GM23338 (cell line): ENCODE results near the gene RPH3AL. TPM values are rescaled to one million over a fixed set of nuclear protein-coding genes. Genes with fewer than 3 reads are reported as not detected.

ENCODE experiments used
- ATAC-seq: fragments of 200-7000 bp; cut with Tn5 transposase; 3 replicates; pipeline ENCODE4 v1.9.1; 2020
- DNase-seq: peaks from one replicate; pipeline ENCODE4 v3.0.0-alpha.2; 2015; ENCODE audit warnings: low spot score
- H2AFZ ChIP-seq: fragments of 200-600 bp; sonication (generic); 2 replicates; pipeline ENCODE4 v1.8.0; 2016; ENCODE audit warnings: antibody characterized with exemption, mild to moderate bottlenecking, moderate library complexity
- H3F3A ChIP-seq: fragments of 200-600 bp; sonication (generic); replicated peaks from 2 replicates; pipeline ENCODE4 v1.8.0; 2017; ENCODE audit warnings: antibody characterized with exemption, mixed run types, low read depth
- H3K27ac ChIP-seq: fragments of 200-600 bp; sonication (generic); 2 replicates; pipeline ENCODE4 v1.6.1; 2016; ENCODE audit warnings: low read depth
- H3K27me3 ChIP-seq: fragments of 200-600 bp; sonication (generic); 2 replicates; pipeline ENCODE4 v1.8.0; 2016; ENCODE audit warnings: mild to moderate bottlenecking, mixed run types, moderate library complexity; ENCODE audit not compliant: insufficient read depth
- H3K36me3 ChIP-seq: fragments of 200-600 bp; sonication (generic); 2 replicates; pipeline ENCODE4 v1.8.0; 2016; ENCODE audit warnings: mild to moderate bottlenecking; ENCODE audit not compliant: insufficient read depth
- H3K4me1 ChIP-seq: fragments of 200-600 bp; sonication (generic); 2 replicates; pipeline ENCODE4 v1.8.0; 2016; ENCODE audit warnings: mild to moderate bottlenecking, moderate library complexity; ENCODE audit not compliant: insufficient read depth
- H3K4me2 ChIP-seq: fragments of 200-600 bp; sonication (generic); 2 replicates; pipeline ENCODE4 v1.7.1; 2017; ENCODE audit warnings: mixed run types
- H3K4me3 ChIP-seq: fragments of 200-600 bp; sonication (generic); 2 replicates; pipeline ENCODE4 v1.6.1; 2016; ENCODE audit warnings: mixed run types
- H3K79me2 ChIP-seq: fragments of 200-600 bp; sonication (generic); replicated peaks from 2 replicates; pipeline ENCODE4 v1.8.0; 2017; ENCODE audit warnings: mild to moderate bottlenecking; ENCODE audit not compliant: insufficient read depth
- H3K9me2 ChIP-seq: fragments of 200-600 bp; sonication (generic); 2 replicates; pipeline ENCODE4 v1.8.0; 2017; ENCODE audit not compliant: insufficient read depth
- H4K20me1 ChIP-seq: fragments of 200-600 bp; sonication (generic); replicated peaks from 2 replicates; pipeline ENCODE4 v1.8.0; 2017; ENCODE audit warnings: mild to moderate bottlenecking; ENCODE audit not compliant: insufficient read depth
- H3K27ac Mint-ChIP-seq: 2 replicates; pipeline ENCODE4 v1.8.0; 2020; ENCODE audit warnings: inconsistent platforms, mild to moderate bottlenecking, moderate library complexity, mixed read lengths
- H3K27me3 Mint-ChIP-seq: 3 replicates; pipeline ENCODE4 v1.8.0; 2022; ENCODE audit warnings: low read depth, mild to moderate bottlenecking, moderate library complexity, mixed read lengths, inconsistent platforms; ENCODE audit not compliant: insufficient read depth, poor library complexity
- H3K36me3 Mint-ChIP-seq: 3 replicates; pipeline ENCODE4 v1.8.0; 2021; ENCODE audit warnings: low read depth, mild to moderate bottlenecking, inconsistent platforms, moderate library complexity, mixed read lengths
- H3K4me1 Mint-ChIP-seq: 3 replicates; pipeline ENCODE4 v1.8.0; 2020; ENCODE audit warnings: mild to moderate bottlenecking, inconsistent platforms, mixed read lengths
- H3K4me3 Mint-ChIP-seq: 3 replicates; pipeline ENCODE4 v1.8.0; 2021; ENCODE audit warnings: moderate library complexity, mild to moderate bottlenecking, inconsistent platforms, mixed read lengths
- H3K9me3 Mint-ChIP-seq: 3 replicates; pipeline ENCODE4 v1.8.0; 2020; ENCODE audit warnings: moderate library complexity, mild to moderate bottlenecking, inconsistent platforms, mixed read lengths
- CREB1 ChIP-seq: fragments of 250-450 bp; sonication (Bioruptor Pico); IDR thresholded peaks from 2 replicates; pipeline ENCODE4 v1.5.0; 2020; ENCODE audit warnings: low read depth, mild to moderate bottlenecking, moderate library complexity
- EZH2 ChIP-seq: fragments of 200-600 bp; sonication (generic); IDR thresholded peaks from one replicate; pipeline ENCODE4 v1.8.0; 2017; ENCODE audit warnings: antibody characterized with exemption, mild to moderate bottlenecking, low read depth; ENCODE audit not compliant: unreplicated experiment
- EZH2phosphoT487 ChIP-seq: fragments of 200-600 bp; sonication (generic); IDR thresholded peaks from one replicate; pipeline ENCODE4 v1.8.1; 2018; ENCODE audit warnings: antibody characterized with exemption; ENCODE audit not compliant: unreplicated experiment
- JUNB ChIP-seq: IDR thresholded peaks from one replicate; pipeline ENCODE4 v1.6.1; 2016; ENCODE audit warnings: antibody characterized with exemption; ENCODE audit not compliant: unreplicated experiment
- NANOG ChIP-seq: IDR thresholded peaks from 2 replicates; pipeline ENCODE4 v1.6.1; 2016; ENCODE audit warnings: antibody characterized with exemption, borderline replicate concordance
- POLR2AphosphoS5 ChIP-seq: IDR thresholded peaks from 2 replicates; pipeline ENCODE4 v1.6.1; 2016; ENCODE audit warnings: antibody characterized with exemption, low read depth
- STAT1 ChIP-seq: IDR thresholded peaks from one replicate; pipeline ENCODE4 v1.6.1; 2016; ENCODE audit warnings: antibody characterized with exemption; ENCODE audit not compliant: unreplicated experiment
- ZNF114 ChIP-seq: fragments of 250-450 bp; sonication (Bioruptor Pico); IDR thresholded peaks from 2 replicates; pipeline ENCODE4 v1.5.0; 2020; ENCODE audit warnings: mild to moderate bottlenecking, moderate library complexity
- ZNF331 ChIP-seq: fragments of 250-450 bp; sonication (Bioruptor Pico); IDR thresholded peaks from 2 replicates; pipeline ENCODE4 v1.5.0; 2020; ENCODE audit warnings: low read depth, mild to moderate bottlenecking, moderate library complexity
- polyA plus RNA-seq: library from polyadenylated mRNA; unstranded; fragments of >200 nt; fragmentation: Nextera tagmentation; extraction: Ambion mirVana; gene quantifications from 2 replicates; pipeline ENCODE4 v1.2.1, GENCODE V29; 2016
- total RNA-seq: library from RNA; depleted of rRNA; stranded (reverse); fragments of >200 nt; shearing (Covaris generic); gene quantifications from 2 replicates; pipeline ENCODE4 v1.2.3, GENCODE V29; 2014
- TF ChIP-seq, protein P1 (sequence below), 2 experiments: fragments of 200-600 bp in 1 of 2; sonication (generic) in 1 of 2; conservative IDR thresholded peaks; 2 replicates each; pipeline versions ENCODE4 v1.5.1 to v1.6.1; 2016 to 2017; ENCODE audit warnings: antibody characterized with exemption in 2 of 2, low read depth in 2 of 2, mild to moderate bottlenecking in 2 of 2, moderate library complexity in 1 of 2
- TF ChIP-seq, protein P2 (sequence below): IDR thresholded peaks from 2 replicates; pipeline ENCODE4 v1.6.1; 2016; ENCODE audit warnings: antibody characterized with exemption
- TF ChIP-seq, protein P3 (sequence below): IDR thresholded peaks from one replicate; pipeline ENCODE4 v1.6.1; 2018; ENCODE audit warnings: antibody characterized with exemption; ENCODE audit not compliant: unreplicated experiment
- TF ChIP-seq, protein P4 (sequence below): fragments of 250-450 bp; sonication (Bioruptor Pico); IDR thresholded peaks from 2 replicates; pipeline ENCODE4 v1.5.0; 2020; ENCODE audit warnings: mild to moderate bottlenecking, moderate library complexity

The RPH3AL gene
- total and polyA plus RNA-seq, 2 experiments from 2014 or later = 2.7 to 6.3 TPM

DNA sequence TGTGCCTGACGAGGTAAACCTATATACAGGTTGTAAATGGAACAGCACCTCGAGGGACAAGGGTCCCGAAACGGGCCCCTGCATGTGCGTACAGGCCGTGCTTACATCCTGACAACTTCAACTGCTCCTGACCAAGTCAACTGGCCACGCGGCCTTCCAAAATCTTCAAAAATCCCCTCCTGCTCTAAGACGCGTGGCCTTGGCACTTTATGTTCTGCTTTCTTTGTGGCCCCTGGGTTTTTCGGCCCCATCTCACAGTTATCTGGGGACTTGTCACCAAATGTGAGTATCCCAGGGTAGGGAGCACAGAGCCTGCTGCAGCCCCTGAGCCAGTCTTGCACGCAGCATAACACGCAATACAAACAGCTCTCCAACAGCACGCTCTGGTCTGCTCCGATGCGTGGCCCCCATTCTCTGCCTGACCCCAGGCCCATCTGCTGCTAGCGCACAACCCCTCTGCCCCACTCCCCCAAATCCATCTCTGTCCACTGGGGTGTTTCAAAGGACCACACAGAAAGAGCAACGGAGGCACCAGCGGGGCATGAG is 659 bp downstream of the RPH3AL start:
- Mint-ChIP-seq H3K4me1 (peaks cover 23% of the 10 kb centered on the region), H3K27me3 (peaks cover 10% of the 10 kb centered on the region), H3K9me3 (peaks cover 21% of the 10 kb centered on the region), H3K36me3 (peaks cover 16% of the 10 kb centered on the region), H3K27ac (peak overlapping the region; percentile 73; the same call in 1 of the 2 replicates), H3K4me3 (no peak overlapping the region)
- Histone ChIP-seq H3K9me2 (no peaks in the 10 kb centered on the region), H3K4me1 (no peaks in the 10 kb centered on the region; the same call in 1 of the 2 replicates), H3K4me3 (no peak overlapping the region), H3K36me3 (no peaks in the 10 kb centered on the region), H3F3A (0 out of 2 replicates have a peak, but pooled peaks cover 4% of the 10 kb centered on the region), H4K20me1 (no peaks in the 10 kb centered on the region), H3K27ac (no peak overlapping the region), H3K79me2 (no peaks in the 10 kb centered on the region), H3K4me2 (no peak overlapping the region), H2AFZ (peak overlapping the region; percentile 74; the same call in 1 of the 2 replicates), H3K27me3 (no peaks in the 10 kb centered on the region)
- ATAC-seq = peak; percentile 28; the same call in 2 of the 3 replicates
- TF ChIP-seq, protein P1, sequence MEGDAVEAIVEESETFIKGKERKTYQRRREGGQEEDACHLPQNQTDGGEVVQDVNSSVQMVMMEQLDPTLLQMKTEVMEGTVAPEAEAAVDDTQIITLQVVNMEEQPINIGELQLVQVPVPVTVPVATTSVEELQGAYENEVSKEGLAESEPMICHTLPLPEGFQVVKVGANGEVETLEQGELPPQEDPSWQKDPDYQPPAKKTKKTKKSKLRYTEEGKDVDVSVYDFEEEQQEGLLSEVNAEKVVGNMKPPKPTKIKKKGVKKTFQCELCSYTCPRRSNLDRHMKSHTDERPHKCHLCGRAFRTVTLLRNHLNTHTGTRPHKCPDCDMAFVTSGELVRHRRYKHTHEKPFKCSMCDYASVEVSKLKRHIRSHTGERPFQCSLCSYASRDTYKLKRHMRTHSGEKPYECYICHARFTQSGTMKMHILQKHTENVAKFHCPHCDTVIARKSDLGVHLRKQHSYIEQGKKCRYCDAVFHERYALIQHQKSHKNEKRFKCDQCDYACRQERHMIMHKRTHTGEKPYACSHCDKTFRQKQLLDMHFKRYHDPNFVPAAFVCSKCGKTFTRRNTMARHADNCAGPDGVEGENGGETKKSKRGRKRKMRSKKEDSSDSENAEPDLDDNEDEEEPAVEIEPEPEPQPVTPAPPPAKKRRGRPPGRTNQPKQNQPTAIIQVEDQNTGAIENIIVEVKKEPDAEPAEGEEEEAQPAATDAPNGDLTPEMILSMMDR (conservative IDR thresholded peaks at IDR 0.05; ENCODE audit: low read depth in 2 of 2) = no peak
- TF ChIP-seq, protein P2, sequence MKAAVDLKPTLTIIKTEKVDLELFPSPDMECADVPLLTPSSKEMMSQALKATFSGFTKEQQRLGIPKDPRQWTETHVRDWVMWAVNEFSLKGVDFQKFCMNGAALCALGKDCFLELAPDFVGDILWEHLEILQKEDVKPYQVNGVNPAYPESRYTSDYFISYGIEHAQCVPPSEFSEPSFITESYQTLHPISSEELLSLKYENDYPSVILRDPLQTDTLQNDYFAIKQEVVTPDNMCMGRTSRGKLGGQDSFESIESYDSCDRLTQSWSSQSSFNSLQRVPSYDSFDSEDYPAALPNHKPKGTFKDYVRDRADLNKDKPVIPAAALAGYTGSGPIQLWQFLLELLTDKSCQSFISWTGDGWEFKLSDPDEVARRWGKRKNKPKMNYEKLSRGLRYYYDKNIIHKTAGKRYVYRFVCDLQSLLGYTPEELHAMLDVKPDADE = no peak
- TF ChIP-seq ZNF331 (CRISPR knock-in tag) (no peak), STAT1 (no peak), EZH2 (no peak), ZNF114 (no peak), EZH2phosphoT487 (no peak), CREB1 (CRISPR knock-in tag) (no peak), POLR2AphosphoS5 (no peak), NANOG (no peak), JUNB (no peak)
- TF ChIP-seq, protein P3, sequence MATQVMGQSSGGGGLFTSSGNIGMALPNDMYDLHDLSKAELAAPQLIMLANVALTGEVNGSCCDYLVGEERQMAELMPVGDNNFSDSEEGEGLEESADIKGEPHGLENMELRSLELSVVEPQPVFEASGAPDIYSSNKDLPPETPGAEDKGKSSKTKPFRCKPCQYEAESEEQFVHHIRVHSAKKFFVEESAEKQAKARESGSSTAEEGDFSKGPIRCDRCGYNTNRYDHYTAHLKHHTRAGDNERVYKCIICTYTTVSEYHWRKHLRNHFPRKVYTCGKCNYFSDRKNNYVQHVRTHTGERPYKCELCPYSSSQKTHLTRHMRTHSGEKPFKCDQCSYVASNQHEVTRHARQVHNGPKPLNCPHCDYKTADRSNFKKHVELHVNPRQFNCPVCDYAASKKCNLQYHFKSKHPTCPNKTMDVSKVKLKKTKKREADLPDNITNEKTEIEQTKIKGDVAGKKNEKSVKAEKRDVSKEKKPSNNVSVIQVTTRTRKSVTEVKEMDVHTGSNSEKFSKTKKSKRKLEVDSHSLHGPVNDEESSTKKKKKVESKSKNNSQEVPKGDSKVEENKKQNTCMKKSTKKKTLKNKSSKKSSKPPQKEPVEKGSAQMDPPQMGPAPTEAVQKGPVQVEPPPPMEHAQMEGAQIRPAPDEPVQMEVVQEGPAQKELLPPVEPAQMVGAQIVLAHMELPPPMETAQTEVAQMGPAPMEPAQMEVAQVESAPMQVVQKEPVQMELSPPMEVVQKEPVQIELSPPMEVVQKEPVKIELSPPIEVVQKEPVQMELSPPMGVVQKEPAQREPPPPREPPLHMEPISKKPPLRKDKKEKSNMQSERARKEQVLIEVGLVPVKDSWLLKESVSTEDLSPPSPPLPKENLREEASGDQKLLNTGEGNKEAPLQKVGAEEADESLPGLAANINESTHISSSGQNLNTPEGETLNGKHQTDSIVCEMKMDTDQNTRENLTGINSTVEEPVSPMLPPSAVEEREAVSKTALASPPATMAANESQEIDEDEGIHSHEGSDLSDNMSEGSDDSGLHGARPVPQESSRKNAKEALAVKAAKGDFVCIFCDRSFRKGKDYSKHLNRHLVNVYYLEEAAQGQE = no peak
- TF ChIP-seq, protein P4, sequence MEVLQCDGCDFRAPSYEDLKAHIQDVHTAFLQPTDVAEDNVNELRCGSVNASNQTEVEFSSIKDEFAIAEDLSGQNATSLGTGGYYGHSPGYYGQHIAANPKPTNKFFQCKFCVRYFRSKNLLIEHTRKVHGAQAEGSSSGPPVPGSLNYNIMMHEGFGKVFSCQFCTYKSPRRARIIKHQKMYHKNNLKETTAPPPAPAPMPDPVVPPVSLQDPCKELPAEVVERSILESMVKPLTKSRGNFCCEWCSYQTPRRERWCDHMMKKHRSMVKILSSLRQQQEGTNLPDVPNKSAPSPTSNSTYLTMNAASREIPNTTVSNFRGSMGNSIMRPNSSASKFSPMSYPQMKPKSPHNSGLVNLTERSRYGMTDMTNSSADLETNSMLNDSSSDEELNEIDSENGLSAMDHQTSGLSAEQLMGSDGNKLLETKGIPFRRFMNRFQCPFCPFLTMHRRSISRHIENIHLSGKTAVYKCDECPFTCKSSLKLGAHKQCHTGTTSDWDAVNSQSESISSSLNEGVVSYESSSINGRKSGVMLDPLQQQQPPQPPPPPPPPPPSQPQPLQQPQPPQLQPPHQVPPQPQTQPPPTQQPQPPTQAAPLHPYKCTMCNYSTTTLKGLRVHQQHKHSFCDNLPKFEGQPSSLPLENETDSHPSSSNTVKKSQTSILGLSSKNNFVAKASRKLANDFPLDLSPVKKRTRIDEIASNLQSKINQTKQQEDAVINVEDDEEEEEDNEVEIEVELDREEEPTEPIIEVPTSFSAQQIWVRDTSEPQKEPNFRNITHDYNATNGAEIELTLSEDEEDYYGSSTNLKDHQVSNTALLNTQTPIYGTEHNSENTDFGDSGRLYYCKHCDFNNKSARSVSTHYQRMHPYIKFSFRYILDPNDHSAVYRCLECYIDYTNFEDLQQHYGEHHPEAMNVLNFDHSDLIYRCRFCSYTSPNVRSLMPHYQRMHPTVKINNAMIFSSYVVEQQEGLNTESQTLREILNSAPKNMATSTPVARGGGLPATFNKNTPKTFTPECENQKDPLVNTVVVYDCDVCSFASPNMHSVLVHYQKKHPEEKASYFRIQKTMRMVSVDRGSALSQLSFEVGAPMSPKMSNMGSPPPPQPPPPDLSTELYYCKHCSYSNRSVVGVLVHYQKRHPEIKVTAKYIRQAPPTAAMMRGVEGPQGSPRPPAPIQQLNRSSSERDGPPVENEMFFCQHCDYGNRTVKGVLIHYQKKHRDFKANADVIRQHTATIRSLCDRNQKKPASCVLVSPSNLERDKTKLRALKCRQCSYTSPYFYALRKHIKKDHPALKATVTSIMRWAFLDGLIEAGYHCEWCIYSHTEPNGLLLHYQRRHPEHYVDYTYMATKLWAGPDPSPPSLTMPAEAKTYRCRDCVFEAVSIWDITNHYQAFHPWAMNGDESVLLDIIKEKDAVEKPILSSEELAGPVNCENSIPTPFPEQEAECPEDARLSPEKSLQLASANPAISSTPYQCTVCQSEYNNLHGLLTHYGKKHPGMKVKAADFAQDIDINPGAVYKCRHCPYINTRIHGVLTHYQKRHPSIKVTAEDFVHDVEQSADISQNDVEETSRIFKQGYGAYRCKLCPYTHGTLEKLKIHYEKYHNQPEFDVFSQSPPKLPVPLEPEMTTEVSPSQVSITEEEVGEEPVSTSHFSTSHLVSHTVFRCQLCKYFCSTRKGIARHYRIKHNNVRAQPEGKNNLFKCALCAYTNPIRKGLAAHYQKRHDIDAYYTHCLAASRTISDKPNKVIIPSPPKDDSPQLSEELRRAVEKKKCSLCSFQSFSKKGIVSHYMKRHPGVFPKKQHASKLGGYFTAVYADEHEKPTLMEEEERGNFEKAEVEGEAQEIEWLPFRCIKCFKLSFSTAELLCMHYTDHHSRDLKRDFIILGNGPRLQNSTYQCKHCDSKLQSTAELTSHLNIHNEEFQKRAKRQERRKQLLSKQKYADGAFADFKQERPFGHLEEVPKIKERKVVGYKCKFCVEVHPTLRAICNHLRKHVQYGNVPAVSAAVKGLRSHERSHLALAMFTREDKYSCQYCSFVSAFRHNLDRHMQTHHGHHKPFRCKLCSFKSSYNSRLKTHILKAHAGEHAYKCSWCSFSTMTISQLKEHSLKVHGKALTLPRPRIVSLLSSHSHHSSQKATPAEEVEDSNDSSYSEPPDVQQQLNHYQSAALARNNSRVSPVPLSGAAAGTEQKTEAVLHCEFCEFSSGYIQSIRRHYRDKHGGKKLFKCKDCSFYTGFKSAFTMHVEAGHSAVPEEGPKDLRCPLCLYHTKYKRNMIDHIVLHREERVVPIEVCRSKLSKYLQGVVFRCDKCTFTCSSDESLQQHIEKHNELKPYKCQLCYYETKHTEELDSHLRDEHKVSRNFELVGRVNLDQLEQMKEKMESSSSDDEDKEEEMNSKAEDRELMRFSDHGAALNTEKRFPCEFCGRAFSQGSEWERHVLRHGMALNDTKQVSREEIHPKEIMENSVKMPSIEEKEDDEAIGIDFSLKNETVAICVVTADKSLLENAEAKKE = no peak
- DNase-seq = no peak
